Neural cell (in vitro differentiated cells): ENCODE results near the gene SF3B5. TPM values are rescaled to one million over a fixed set of nuclear protein-coding genes. Genes with fewer than 3 reads are reported as not detected.
"Not testable (repeated sequence)": the region's sequence is repeated elsewhere in the genome, so short reads cannot be mapped to it uniquely, and the experiment has no call there.

ENCODE experiments used
- H2AFZ ChIP-seq: fragments of 200-600, 300-800 bp; sonication (generic), shearing (Covaris generic); 2 replicates; pipeline ENCODE4 v1.6.0; 2014; ENCODE audit warnings: low read depth, mild to moderate bottlenecking, antibody characterized with exemption, low read length, moderate library complexity
- H3F3A ChIP-seq: fragments of 200-600 bp; shearing (Covaris generic); 2 replicates; pipeline ENCODE4 v1.6.1; 2016; ENCODE audit warnings: mild to moderate bottlenecking, moderate library complexity, mixed read lengths, antibody characterized with exemption, low read length; ENCODE audit not compliant: insufficient read depth, poor library complexity, severe bottlenecking
- H3K27ac ChIP-seq: fragments of 200-600, 300-800 bp; sonication (generic), shearing (Covaris generic); 2 replicates; pipeline ENCODE4 v1.5.1; 2014; ENCODE audit warnings: mild to moderate bottlenecking, low read length, moderate library complexity
- H3K27me3 ChIP-seq: fragments of 300-800, 200-600 bp; sonication (generic), shearing (Covaris generic); 2 replicates; pipeline ENCODE4 v1.6.0; 2014; ENCODE audit warnings: mild to moderate bottlenecking, low read depth, low read length, moderate library complexity; ENCODE audit not compliant: insufficient read depth
- H3K36me3 ChIP-seq: fragments of 300-800, 200-600 bp; sonication (generic), shearing (Covaris generic); 2 replicates; pipeline ENCODE4 v1.5.1; 2014; ENCODE audit warnings: mild to moderate bottlenecking, antibody characterized with exemption, low read length, moderate library complexity; ENCODE audit not compliant: insufficient read depth
- H3K4me2 ChIP-seq: fragments of 300-800, 200-600 bp; sonication (generic), shearing (Covaris generic); 2 replicates; pipeline ENCODE4 v1.6.0; 2014; ENCODE audit warnings: mild to moderate bottlenecking, low read length
- H3K4me3 ChIP-seq: fragments of 300-800, 200-600 bp; sonication (generic), shearing (Covaris generic); 2 replicates; pipeline ENCODE4 v1.5.1; 2014; ENCODE audit warnings: mild to moderate bottlenecking, low read length, moderate library complexity
- H3K79me2 ChIP-seq: fragments of 200-600 bp; shearing (Covaris generic); replicated peaks from 2 replicates; pipeline ENCODE4 v1.6.0; 2014; ENCODE audit warnings: mild to moderate bottlenecking, low read length, moderate library complexity; ENCODE audit not compliant: insufficient read depth
- H3K9ac ChIP-seq: fragments of 300-800, 200-600 bp; sonication (generic), shearing (Covaris generic); 2 replicates; pipeline ENCODE4 v1.6.1; 2016; ENCODE audit warnings: mild to moderate bottlenecking, low read length, mixed read lengths
- H3K9me2 ChIP-seq: fragments of 200-600 bp; shearing (Covaris generic); 2 replicates; pipeline ENCODE4 v1.6.1; 2016; ENCODE audit warnings: mild to moderate bottlenecking, low read length, mixed read lengths; ENCODE audit not compliant: insufficient read depth
- H3K9me3 ChIP-seq: fragments of 200-600, 300-800 bp; sonication (generic), shearing (Covaris generic); 2 replicates; pipeline ENCODE4 v1.6.1; 2016; ENCODE audit warnings: mild to moderate bottlenecking, mixed run types, low read length, moderate library complexity, mixed read lengths
- H4K20me1 ChIP-seq: fragments of 200-600 bp; shearing (Covaris generic); 2 replicates; pipeline ENCODE4 v1.6.1; 2016; ENCODE audit warnings: mild to moderate bottlenecking, mixed run types; ENCODE audit not compliant: insufficient read depth
- EP300 ChIP-seq: fragments of 450-650 bp; conservative IDR thresholded peaks from 2 replicates; pipeline ENCODE4 v1.6.1; 2014; ENCODE audit warnings: antibody characterized with exemption, mild to moderate bottlenecking, moderate library complexity; ENCODE audit not compliant: poor library complexity, severe bottlenecking
- EZH2 ChIP-seq: fragments of 200-600, 300-800 bp; shearing (Covaris generic), sonication (generic); IDR thresholded peaks from 2 replicates; pipeline ENCODE4 v1.6.1; 2014; ENCODE audit warnings: antibody characterized with exemption, low read length, borderline replicate concordance, mild to moderate bottlenecking; ENCODE audit not compliant: insufficient read depth, poor library complexity, severe bottlenecking
- MXI1 ChIP-seq: fragments of 450-650 bp; conservative IDR thresholded peaks from 2 replicates; pipeline ENCODE4 v1.6.1; 2014; ENCODE audit warnings: antibody characterized with exemption, mild to moderate bottlenecking; ENCODE audit not compliant: poor library complexity, severe bottlenecking
- POLR2AphosphoS5 ChIP-seq: IDR thresholded peaks from 2 replicates; pipeline ENCODE4 v1.6.1; 2012
- RAD21 ChIP-seq: fragments of 450-650 bp; conservative IDR thresholded peaks from 2 replicates; pipeline ENCODE4 v1.6.1; 2014; ENCODE audit warnings: antibody characterized with exemption, mild to moderate bottlenecking, moderate library complexity
- REST ChIP-seq: IDR thresholded peaks from 2 replicates; pipeline ENCODE4 v1.6.1; 2012; ENCODE audit warnings: borderline replicate concordance
- SMC3 ChIP-seq: fragments of 450-650 bp; conservative IDR thresholded peaks from 2 replicates; pipeline ENCODE4 v1.6.1; 2014; ENCODE audit warnings: antibody characterized with exemption, mild to moderate bottlenecking, moderate library complexity; ENCODE audit not compliant: poor library complexity
- TAF1 ChIP-seq: IDR thresholded peaks from 2 replicates; pipeline ENCODE4 v1.6.1; 2012; ENCODE audit warnings: low read depth
- polyA plus RNA-seq: library from polyadenylated mRNA; depleted of rRNA; stranded (reverse); fragments of >200 nt; gene quantifications from 2 replicates; pipeline ENCODE4 v1.2.3, GENCODE V29; 2014
- TF ChIP-seq, protein P1 (sequence below): fragments of 450-650 bp; IDR thresholded peaks from 2 replicates; pipeline ENCODE4 v1.5.1; 2014; ENCODE audit warnings: antibody characterized with exemption, mild to moderate bottlenecking, moderate library complexity; ENCODE audit not compliant: poor library complexity, severe bottlenecking

The SF3B5 gene
- polyA plus RNA-seq, 1 donor from 2014 or later: 246 TPM

GRCh38 chr6:144086959-144087358, 8.4 kb downstream of the SF3B5 start:
- no peak overlapping the region for H2AFZ ChIP-seq
- H3K79me2 ChIP-seq: no peaks in the 10 kb centered on the region
- no peaks in the 10 kb centered on the region for H3F3A ChIP-seq
- H3K4me2 ChIP-seq: no peak overlapping the region
- no peaks in the 10 kb centered on the region for H3K27me3 ChIP-seq
- TF ChIP-seq EP300 (no peak), POLR2AphosphoS5 (no peak), MXI1 (no peak), SMC3 (no peak), REST (no peak), TAF1 (no peak), EZH2 (no peak), RAD21 (no peak)
- TF ChIP-seq, protein P1, sequence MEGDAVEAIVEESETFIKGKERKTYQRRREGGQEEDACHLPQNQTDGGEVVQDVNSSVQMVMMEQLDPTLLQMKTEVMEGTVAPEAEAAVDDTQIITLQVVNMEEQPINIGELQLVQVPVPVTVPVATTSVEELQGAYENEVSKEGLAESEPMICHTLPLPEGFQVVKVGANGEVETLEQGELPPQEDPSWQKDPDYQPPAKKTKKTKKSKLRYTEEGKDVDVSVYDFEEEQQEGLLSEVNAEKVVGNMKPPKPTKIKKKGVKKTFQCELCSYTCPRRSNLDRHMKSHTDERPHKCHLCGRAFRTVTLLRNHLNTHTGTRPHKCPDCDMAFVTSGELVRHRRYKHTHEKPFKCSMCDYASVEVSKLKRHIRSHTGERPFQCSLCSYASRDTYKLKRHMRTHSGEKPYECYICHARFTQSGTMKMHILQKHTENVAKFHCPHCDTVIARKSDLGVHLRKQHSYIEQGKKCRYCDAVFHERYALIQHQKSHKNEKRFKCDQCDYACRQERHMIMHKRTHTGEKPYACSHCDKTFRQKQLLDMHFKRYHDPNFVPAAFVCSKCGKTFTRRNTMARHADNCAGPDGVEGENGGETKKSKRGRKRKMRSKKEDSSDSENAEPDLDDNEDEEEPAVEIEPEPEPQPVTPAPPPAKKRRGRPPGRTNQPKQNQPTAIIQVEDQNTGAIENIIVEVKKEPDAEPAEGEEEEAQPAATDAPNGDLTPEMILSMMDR: no peak
- H3K9me3 ChIP-seq: no peaks in the 10 kb centered on the region
- H4K20me1 ChIP-seq: no peaks in the 10 kb centered on the region
- H3K9ac ChIP-seq: no peak overlapping the region
- no peaks in the 10 kb centered on the region for H3K9me2 ChIP-seq
- no peaks in the 10 kb centered on the region for H3K36me3 ChIP-seq
- no peak overlapping the region for H3K27ac ChIP-seq
- no peak overlapping the region for H3K4me3 ChIP-seq

GRCh38 chr6:144083172-144083571, 12.2 kb downstream of the SF3B5 start:
- Histone ChIP-seq H4K20me1 (no peaks in the 10 kb centered on the region), H3K9me3 (no peaks in the 10 kb centered on the region), H3K9ac (no peak overlapping the region), H3K36me3 (no peaks in the 10 kb centered on the region), H3F3A (no peaks in the 10 kb centered on the region), H2AFZ (no peak overlapping the region), H3K27ac (no peak overlapping the region), H3K9me2 (no peaks in the 10 kb centered on the region), H3K27me3 (no peaks in the 10 kb centered on the region), H3K79me2 (no peaks in the 10 kb centered on the region), H3K4me3 (no peak overlapping the region), H3K4me2 (no peak overlapping the region)
- TF ChIP-seq POLR2AphosphoS5: no peak
- TF ChIP-seq MXI1: no peak
- no peak for TF ChIP-seq EZH2
- TF ChIP-seq SMC3: no peak

- not testable (repeated sequence) for H2AFZ ChIP-seq, H3K27ac ChIP-seq, H3K9me3 ChIP-seq, H3K79me2 ChIP-seq, H4K20me1 ChIP-seq, H3K4me2 ChIP-seq, H3K36me3 ChIP-seq, H3K4me3 ChIP-seq, H3K27me3 ChIP-seq, H3K9ac ChIP-seq, H3F3A ChIP-seq, H3K9me2 ChIP-seq
These were observed 13.0 kb downstream of the SF3B5 start for GRCh38 chr6:144082412-144082811.
